Ovary (tissue), 3 donors: ENCODE measurements around the gene GOSR1.
"Not testable (repeated sequence)": the region's sequence is repeated elsewhere in the genome, so short reads cannot be mapped to it uniquely, and the experiment has no call there.

ENCODE experiments used
- POLR2A ChIP-seq: fragments of 450-650 bp; IDR thresholded peaks from one replicate; pipeline ENCODE4 v1.6.1; 2017; ENCODE audit warnings: antibody characterized with exemption, mild to moderate bottlenecking, moderate library complexity
- TF ChIP-seq, protein P1 (sequence below), 3 donors: fragments of 450-650 bp in 2 of 3; fragments of 200-600 bp in 1 of 3; IDR thresholded peaks; one replicate each; pipeline versions ENCODE4 v1.5.1 to v1.8.0; 2016 to 2022; ENCODE audit warnings: antibody characterized with exemption in 3 of 3, mild to moderate bottlenecking in 1 of 3
- donor health status: DM: no; HTN: no; CAD: no.

- not testable (repeated sequence) for TF ChIP-seq POLR2A
- TF ChIP-seq, protein P1, sequence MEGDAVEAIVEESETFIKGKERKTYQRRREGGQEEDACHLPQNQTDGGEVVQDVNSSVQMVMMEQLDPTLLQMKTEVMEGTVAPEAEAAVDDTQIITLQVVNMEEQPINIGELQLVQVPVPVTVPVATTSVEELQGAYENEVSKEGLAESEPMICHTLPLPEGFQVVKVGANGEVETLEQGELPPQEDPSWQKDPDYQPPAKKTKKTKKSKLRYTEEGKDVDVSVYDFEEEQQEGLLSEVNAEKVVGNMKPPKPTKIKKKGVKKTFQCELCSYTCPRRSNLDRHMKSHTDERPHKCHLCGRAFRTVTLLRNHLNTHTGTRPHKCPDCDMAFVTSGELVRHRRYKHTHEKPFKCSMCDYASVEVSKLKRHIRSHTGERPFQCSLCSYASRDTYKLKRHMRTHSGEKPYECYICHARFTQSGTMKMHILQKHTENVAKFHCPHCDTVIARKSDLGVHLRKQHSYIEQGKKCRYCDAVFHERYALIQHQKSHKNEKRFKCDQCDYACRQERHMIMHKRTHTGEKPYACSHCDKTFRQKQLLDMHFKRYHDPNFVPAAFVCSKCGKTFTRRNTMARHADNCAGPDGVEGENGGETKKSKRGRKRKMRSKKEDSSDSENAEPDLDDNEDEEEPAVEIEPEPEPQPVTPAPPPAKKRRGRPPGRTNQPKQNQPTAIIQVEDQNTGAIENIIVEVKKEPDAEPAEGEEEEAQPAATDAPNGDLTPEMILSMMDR (IDR thresholded peaks at IDR 0.05), result not testable (repeated sequence)
Measured at GRCh38 chr17:30458797-30459413, 18.3 kb upstream of the GOSR1 start.
